AG09309 (cell line): Measurements from ENCODE around the gene GPR82.

Source experiments
- DNase-seq: peaks from one replicate; pipeline ENCODE4 v3.0.0-alpha.2; 2010; ENCODE audit warnings: low read depth
- H3K4me3 ChIP-seq: 2 replicates; pipeline ENCODE4 v1.5.1; 2011; ENCODE audit warnings: mild to moderate bottlenecking, low read depth, low read length, moderate library complexity; ENCODE audit not compliant: control insufficient read depth
- TF ChIP-seq, protein P1 (sequence below): IDR thresholded peaks from 2 replicates; pipeline ENCODE4 v1.5.1; 2011; ENCODE audit warnings: mild to moderate bottlenecking, low read depth, low read length, inconsistent platforms; ENCODE audit not compliant: insufficient read depth, control insufficient read depth; ENCODE audit errors: missing control alignments

Gene GPR82

DNA sequence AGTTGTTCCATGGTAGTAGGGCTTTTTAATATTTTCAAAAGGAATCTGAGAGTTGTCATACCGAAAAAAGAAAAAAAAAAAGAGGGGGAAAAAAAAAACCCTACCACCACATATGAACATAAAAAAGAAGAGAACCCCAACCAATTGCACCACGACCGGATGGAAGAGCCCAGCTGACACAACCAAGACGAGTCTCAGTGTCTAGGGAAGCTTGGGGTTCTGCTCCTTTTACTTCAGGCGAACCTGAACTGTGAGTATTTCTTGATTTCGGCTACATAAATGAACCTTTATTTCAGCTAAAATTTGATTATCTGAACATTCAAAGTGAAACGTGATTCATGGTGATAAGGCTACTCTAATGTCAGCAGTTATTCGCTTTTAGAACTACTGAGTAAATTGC lies 35.1 kb upstream of the GPR82 start, which contains the start of gene GPR34:
Gene GPR34, plus strand, starts transcription at position 139 of the 400 bp plus-strand sequence. CDS start 6,661 bp downstream, outside the sequence.
- no peak for DNase-seq
- no peak within 1 kb of the TSS for H3K4me3 ChIP-seq
- TF ChIP-seq, protein P1, sequence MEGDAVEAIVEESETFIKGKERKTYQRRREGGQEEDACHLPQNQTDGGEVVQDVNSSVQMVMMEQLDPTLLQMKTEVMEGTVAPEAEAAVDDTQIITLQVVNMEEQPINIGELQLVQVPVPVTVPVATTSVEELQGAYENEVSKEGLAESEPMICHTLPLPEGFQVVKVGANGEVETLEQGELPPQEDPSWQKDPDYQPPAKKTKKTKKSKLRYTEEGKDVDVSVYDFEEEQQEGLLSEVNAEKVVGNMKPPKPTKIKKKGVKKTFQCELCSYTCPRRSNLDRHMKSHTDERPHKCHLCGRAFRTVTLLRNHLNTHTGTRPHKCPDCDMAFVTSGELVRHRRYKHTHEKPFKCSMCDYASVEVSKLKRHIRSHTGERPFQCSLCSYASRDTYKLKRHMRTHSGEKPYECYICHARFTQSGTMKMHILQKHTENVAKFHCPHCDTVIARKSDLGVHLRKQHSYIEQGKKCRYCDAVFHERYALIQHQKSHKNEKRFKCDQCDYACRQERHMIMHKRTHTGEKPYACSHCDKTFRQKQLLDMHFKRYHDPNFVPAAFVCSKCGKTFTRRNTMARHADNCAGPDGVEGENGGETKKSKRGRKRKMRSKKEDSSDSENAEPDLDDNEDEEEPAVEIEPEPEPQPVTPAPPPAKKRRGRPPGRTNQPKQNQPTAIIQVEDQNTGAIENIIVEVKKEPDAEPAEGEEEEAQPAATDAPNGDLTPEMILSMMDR: no peak

DNA sequence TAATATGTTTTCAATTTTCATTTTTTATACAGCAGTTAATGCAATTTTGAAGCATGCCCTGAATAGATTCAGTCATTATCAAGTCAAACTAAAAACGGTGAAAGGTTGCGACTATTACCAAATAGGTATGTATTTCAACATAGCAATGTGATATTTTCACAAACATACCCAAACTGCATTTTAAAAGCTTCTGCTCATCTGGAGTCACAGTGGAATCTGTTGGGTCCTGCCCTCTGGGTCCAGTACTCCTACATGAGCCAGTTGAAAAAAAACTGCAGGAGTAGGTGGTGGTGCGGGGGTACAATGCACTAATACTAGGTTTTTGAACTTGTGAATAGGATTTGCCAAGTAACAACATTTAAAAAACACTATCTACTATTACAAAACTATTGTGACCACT lies 34.3 kb upstream of the GPR82 start:
- no peak overlapping the region for H3K4me3 ChIP-seq
- DNase-seq: no peak
- TF ChIP-seq, protein P1: no peak

DNA sequence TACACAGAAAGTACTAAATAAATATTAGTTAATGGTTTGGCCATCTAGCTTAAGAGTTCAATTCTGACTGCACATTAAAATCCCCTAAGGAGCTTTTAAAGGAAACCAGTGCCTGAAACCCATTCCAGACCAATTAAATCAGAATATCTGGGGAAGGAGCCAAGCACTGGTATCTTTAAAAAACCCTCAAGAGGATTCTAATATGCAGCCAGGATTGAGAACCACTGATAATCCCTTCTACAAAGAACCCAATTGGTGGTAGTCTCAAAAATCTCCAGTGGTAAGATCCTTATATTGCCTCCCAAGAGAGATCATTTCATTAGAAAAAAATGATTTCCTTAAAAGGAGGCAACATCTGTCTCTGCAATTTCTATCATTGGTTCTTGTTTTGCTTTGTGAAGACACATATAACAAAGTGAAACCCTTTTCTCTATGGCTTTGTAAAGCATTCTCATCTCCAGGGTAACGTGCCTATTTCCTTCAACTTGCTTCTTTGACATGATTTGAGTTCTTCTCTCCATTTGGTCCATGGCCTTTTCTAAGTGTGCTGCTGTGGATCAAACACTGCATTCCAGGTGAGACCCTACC lies 31.7 kb upstream of the GPR82 start:
- peak; percentile 52 for DNase-seq
- TF ChIP-seq, protein P1: no peak
- no peak overlapping the region for H3K4me3 ChIP-seq

DNA sequence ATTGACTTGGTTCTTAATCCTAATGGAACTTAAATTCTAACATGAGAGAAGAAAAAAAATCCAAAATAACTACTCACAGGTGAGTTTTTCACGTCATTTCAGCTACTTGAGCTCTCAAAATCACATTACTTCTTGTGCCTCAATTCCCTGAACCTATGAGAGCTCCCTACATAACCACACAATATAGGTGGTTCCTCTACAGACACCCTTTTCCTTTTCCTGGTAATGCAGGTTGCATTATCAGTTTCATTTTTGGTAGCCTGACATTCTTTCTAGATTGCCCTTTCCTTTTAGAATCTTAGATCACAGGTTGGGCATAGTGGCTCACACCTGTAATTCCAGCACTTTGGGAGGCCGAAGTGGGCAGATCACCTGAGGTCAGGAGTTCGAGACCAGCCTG lies 31.0 kb upstream of the GPR82 start:
- TF ChIP-seq, protein P1: no peak
- no peak for DNase-seq
- no peak overlapping the region for H3K4me3 ChIP-seq

DNA sequence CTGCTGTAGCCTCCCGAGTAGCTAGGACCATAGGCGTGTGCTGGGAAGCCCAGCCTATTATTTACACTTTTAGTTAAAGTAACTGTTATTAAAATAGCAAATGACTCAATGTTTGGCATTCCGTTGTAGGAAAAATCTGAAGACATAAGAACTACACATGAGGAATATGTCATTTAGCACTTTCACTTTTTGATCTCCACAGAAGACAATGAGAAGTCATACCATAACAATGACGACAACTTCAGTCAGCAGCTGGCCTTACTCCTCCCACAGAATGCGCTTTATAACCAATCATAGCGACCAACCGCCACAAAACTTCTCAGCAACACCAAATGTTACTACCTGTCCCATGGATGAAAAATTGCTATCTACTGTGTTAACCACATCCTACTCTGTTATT lies 28.6 kb upstream of the GPR82 start:
- DNase-seq: no peak
- no peak overlapping the region for H3K4me3 ChIP-seq
- TF ChIP-seq, protein P1: no peak

DNA sequence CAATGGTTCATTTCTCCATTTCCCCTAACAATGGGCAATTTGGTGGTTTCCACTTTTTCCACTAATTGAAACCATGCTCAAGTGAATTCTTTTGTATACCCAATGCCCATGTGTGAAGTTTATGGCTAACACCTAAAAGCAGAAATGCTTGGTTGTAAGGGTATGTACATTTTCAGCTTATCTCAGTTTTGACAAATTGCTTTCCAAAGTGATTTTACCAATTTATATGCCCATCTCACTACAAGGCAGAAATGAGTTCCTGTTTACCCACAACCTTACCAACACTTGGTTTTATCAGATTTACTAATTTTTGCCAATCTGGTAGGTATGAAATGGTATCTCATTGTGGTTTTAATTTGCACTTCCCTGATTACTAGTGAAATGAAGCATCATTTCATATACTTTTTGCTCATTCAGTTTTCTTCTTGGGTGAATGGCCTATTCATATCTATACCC lies 20.4 kb upstream of the GPR82 start:
- TF ChIP-seq, protein P1: no peak
- no peak overlapping the region for H3K4me3 ChIP-seq
- no peak for DNase-seq
